ENCODE data around the gene SIGLEC12. TPM values are rescaled to one million over a fixed set of nuclear protein-coding genes. Genes with fewer than 3 reads are reported as not detected.
"Not testable (repeated sequence)": the region's sequence is repeated elsewhere in the genome, so short reads cannot be mapped to it uniquely, and the experiment has no call there.

The SIGLEC12 gene
- total RNA-seq, 1 donor from 2014 or later: not detected

DNA sequence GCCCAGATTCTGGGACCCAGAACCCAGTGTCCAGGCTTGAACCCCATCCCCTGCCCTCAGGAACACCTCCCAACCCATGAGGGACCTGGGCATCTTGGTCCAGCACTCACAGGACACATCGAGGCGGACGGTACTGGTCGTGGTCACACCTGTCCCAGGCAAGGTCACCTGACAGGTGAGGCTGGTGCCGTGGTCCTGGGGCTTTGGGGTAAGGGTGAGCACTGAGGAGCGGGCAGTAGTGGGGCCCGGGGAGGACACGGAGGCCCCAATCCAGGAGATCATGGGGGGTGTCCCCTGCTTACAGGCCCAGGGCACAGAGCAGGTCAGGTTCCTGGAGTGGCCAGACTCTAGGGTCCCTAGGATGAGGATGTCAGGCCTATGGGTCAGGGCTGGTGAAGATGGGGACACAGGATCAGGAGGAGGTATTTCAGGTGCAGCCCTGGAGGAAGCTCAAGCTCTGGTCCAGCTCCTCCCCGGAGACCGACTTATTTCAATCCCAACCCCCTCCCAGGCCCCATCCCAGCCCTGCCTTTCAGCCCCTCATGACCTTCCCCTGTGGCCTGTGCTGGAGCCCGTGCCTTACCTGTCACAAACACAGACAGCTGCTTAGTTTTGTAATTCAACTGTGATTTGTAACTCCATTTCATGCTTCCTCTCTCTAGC lies 44.1 kb downstream of the SIGLEC12 start:
- DNase-seq: no peak

GRCh38 chr19:51456541-51457290 lies 44.9 kb downstream of the SIGLEC12 start:
- no peak for DNase-seq

DNA sequence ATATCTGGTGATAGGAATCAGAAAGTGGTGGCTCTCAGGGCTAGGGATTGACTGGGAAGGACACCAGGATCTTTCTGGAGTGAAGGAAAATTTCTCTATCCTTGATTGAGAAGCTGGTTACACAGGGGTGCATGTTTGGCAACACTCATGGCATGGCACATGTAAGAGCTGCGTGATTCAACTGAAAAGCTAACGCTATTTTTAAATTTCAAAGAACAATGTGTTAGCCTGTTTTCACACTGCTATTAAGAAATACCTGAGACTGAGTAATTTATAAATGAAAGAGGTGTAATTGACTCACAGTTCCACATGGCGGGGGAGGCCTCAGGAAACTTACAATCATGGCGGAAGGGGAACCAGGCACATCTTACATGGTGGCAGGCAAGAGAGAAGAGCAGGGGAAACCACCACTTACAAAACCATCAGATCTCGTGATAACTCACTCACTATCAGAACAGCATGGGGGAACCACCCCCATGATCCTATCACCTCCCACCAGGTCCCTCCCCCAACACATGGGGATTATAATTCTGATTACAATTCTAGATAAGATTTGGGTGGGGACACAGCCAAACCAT lies 50.8 kb downstream of the SIGLEC12 start:
- no peak for DNase-seq

DNA sequence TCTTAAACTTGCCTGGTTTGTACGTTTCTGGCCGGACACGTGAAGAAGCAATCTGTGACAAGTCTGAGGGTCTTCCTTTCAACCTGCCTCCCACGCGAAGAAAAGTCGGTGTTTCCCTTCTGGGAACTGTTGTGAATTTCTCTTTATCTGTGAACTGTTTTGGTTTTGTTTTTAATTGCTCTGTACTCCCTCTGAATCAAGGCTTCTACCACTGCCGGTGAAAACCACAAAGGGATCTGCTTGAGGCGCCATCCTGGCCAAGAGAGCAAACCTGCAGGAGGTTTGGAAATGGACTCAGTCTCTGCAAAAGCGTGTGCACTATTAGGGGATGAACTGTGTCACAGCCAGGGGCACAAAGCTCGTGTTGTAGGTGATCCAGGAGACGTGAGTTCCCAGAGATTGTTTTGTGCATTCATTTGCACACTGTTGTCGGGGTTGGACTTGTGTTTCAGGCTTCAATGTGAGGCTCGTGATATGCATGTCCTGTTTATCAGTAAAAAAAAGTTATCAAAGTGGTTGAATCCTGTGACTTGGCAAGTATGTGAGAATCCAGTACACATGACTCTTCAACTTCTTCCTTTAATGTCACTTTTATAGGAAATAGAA lies 53.1 kb downstream of the SIGLEC12 start:
- DNase-seq: no peak

- no peak for DNase-seq
Measured at GRCh38 chr19:51448011-51448410, 53.6 kb downstream of the SIGLEC12 start.

- DNase-seq: not testable (repeated sequence)
Measured at GRCh38 chr19:51447510-51447909, 54.1 kb downstream of the SIGLEC12 start.

DNA sequence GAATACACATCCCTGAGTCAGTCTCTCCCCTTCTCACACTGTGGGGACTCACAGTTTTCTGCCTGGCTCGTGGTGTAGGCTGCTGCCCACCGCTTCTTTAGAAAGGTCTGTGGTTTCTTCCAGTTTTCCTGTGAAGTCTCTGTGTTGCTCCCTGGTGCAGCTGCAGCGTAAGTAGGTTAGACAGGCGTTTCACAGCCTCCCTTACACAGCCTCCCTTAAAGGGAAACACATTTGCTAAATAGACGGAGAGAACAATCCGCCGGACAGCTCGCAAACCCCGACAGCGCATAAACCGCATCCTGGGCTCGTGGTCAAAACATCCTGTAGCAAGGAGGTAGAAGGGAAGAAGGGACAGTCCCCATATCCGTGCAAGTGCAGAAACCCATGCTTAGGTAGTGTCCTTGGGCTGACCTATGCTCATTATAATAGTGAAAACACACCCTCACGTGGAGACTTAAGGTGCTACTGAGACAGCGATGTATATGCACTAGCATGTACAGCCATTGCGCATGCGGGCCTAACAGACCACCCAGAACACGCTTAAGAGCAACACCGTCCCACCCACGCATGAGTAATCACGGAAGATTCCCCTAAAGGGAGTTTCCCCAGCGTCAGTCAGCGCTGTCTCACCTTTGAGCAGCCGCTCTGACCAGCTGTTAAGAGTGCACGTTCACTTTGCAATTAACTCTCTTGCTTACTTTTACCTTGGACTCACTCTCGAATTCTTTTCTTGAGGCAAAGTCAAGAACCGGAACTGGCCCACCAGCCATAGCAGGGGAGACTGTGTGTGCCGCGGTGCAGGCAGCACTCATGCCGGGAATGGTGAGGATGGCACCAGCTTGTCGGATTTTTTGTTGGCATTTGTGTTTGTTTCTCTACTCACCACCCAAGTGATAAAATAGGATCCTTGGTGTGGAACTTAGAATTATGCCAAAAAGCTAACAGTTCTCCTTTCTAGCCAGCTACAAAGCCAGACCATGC lies 59.9 kb downstream of the SIGLEC12 start:
- DNase-seq: no peak

Small RNA genes within 50 kb of the gene (small RNA-seq; reads per million reads assigned to genes)
- gene AC020914.3 (ENCODE audit: low replicate concordance) (not detected), gene AC020914.5 (ENCODE audit: low replicate concordance) (not detected)

Other genes starting within 250 kb of the SIGLEC12 start
- 0.10 TPM for gene IGLON5, start 190.2 kb downstream of the SIGLEC12 start, total RNA-seq
- gene VSIG10L, start 159.7 kb downstream of the SIGLEC12 start, total RNA-seq: 2.5 TPM
- 71.3 TPM for gene ETFB, start 135.4 kb downstream of the SIGLEC12 start, total RNA-seq
- not detected for gene CLDND2, start 132.8 kb downstream of the SIGLEC12 start, total RNA-seq
- 2.3 TPM for gene NKG7, start 129.1 kb downstream of the SIGLEC12 start, total RNA-seq
- not detected for gene LIM2, start 113.8 kb downstream of the SIGLEC12 start, total RNA-seq
- not detected for gene C19orf84, start 111.2 kb downstream of the SIGLEC12 start, total RNA-seq
- 2.1 TPM for gene SIGLEC10, start 84.2 kb downstream of the SIGLEC12 start, total RNA-seq
- gene SIGLEC8, start 43.3 kb downstream of the SIGLEC12 start, total RNA-seq: not detected
- not detected for gene CEACAM18, start 23.3 kb downstream of the SIGLEC12 start, total RNA-seq
- not detected for gene SIGLEC6, start 29.9 kb upstream of the SIGLEC12 start, total RNA-seq
- 10.9 TPM for gene ZNF175, start 69.5 kb upstream of the SIGLEC12 start, total RNA-seq
- not detected for gene SIGLEC5, start 128.6 kb upstream of the SIGLEC12 start, total RNA-seq
- gene SIGLEC14, start 145.0 kb upstream of the SIGLEC12 start, total RNA-seq: 0.21 TPM
- gene SPACA6, start 191.5 kb upstream of the SIGLEC12 start, total RNA-seq: 6.9 TPM
- gene HAS1, start 222.2 kb upstream of the SIGLEC12 start, total RNA-seq: 0.72 TPM